NCI-H2196 (cell line): ENCODE measurements around the gene MED17.
A peak's percentile ranks its signal among the peaks of the same experiment; 100 is the strongest.

Source experiments
- DNase-seq: peaks from one replicate; lab custom pipeline; 2025; ENCODE audit not compliant: unreplicated experiment; lab: John Stamatoyannopoulos, UW

The MED17 gene

GRCh38 chr11:93846411-93846810, 62.3 kb downstream of the MED17 start:
- no peak for DNase-seq

GRCh38 chr11:93849201-93849600, 65.1 kb downstream of the MED17 start:
- DNase-seq, result no peak

- peak; percentile 7 for DNase-seq
Observed at GRCh38 chr11:93849751-93850593, 65.9 kb downstream of the MED17 start.

- peak; percentile 28 for DNase-seq
Observed at GRCh38 chr11:93850594-93851018, 66.5 kb downstream of the MED17 start, which contains the start of gene VSTM5. VSTM5 (minus strand) TSS chr11:93850618; CDS start chr11:93850502, 116 bp downstream.

GRCh38 chr11:93852242-93852641, 68.2 kb downstream of the MED17 start:
- no peak for DNase-seq

GRCh38 chr11:93857413-93858120, 73.5 kb downstream of the MED17 start:
- DNase-seq, result peak; percentile 29

- peak; percentile 6 for DNase-seq
Observed at GRCh38 chr11:93858121-93858775, 74.2 kb downstream of the MED17 start.

GRCh38 chr11:93861808-93862207, 77.7 kb downstream of the MED17 start:
- DNase-seq, result no peak
